Endodermal cell (in vitro differentiated cells): ENCODE measurements around the gene PFDN2. TPM values are rescaled to one million over a fixed set of nuclear protein-coding genes. Genes with fewer than 3 reads are reported as not detected.

Experiments
- DNase-seq: peaks from one replicate; pipeline ENCODE4 v3.0.0-alpha.2; 2017
- H3K27ac ChIP-seq: 2 replicates; pipeline ENCODE4 v1.5.1; 2013; ENCODE audit warnings: mild to moderate bottlenecking, low read depth, low read length, moderate library complexity
- H3K27me3 ChIP-seq: 2 replicates; pipeline ENCODE4 v1.6.1; 2013; ENCODE audit warnings: mild to moderate bottlenecking, low read length, moderate library complexity; ENCODE audit not compliant: insufficient read depth, control insufficient read depth, poor library complexity, severe bottlenecking
- H3K36me3 ChIP-seq: 2 replicates; pipeline ENCODE4 v1.7.0; 2013; ENCODE audit warnings: mild to moderate bottlenecking, low read length, moderate library complexity; ENCODE audit not compliant: control insufficient read depth, insufficient read depth
- H3K4me1 ChIP-seq: one replicate; pipeline ENCODE4 v1.7.0; 2013; ENCODE audit warnings: low read length; ENCODE audit not compliant: control insufficient read depth, insufficient read depth
- H3K4me3 ChIP-seq: 2 replicates; pipeline ENCODE4 v1.5.1; 2013; ENCODE audit warnings: mild to moderate bottlenecking, low read length, moderate library complexity
- H3K9ac ChIP-seq: 2 replicates; pipeline ENCODE4 v1.6.1; 2013; ENCODE audit warnings: mild to moderate bottlenecking, low read length, moderate library complexity; ENCODE audit not compliant: poor library complexity, severe bottlenecking; ENCODE audit errors: extremely low read depth
- H3K9me3 ChIP-seq: 2 replicates; pipeline ENCODE4 v1.6.1; 2013; ENCODE audit warnings: mild to moderate bottlenecking, low read length, moderate library complexity; ENCODE audit not compliant: control insufficient read depth
- H3K27ac Mint-ChIP-seq: 2 replicates; pipeline ENCODE4 v1.8.0; 2020; ENCODE audit warnings: mixed read lengths
- H3K27me3 Mint-ChIP-seq: 2 replicates; pipeline ENCODE4 v1.8.0; 2021; ENCODE audit warnings: mild to moderate bottlenecking, mixed read lengths; ENCODE audit not compliant: insufficient read depth
- H3K36me3 Mint-ChIP-seq: 2 replicates; pipeline ENCODE4 v1.8.0; 2020; ENCODE audit warnings: low read depth, mixed read lengths
- H3K4me1 Mint-ChIP-seq: 2 replicates; pipeline ENCODE4 v1.8.0; 2020; ENCODE audit warnings: mixed read lengths
- H3K4me3 Mint-ChIP-seq: 2 replicates; pipeline ENCODE4 v1.8.0; 2020; ENCODE audit warnings: mild to moderate bottlenecking, moderate library complexity, mixed read lengths
- H3K9me3 Mint-ChIP-seq: 2 replicates; pipeline ENCODE4 v1.8.0; 2020; ENCODE audit warnings: mild to moderate bottlenecking, mixed read lengths
- WGBS, 2 experiments: methylation state at CpG; one replicate each; pipeline versions ENCODE4 v1.1.5 to v1.1.7; 2013; ENCODE audit warnings: missing lambda C conversion rate in 2 of 2, mixed read lengths in 1 of 2; ENCODE audit not compliant: insufficient coverage in 1 of 2, insufficient read length in 1 of 2; 5-methylcytosine and 5-hydroxymethylcytosine counted together
- total RNA-seq, 2 donors: library from RNA; stranded (reverse); fragmentation: NEBNext Ultra II Directional in 1 of 2; extraction: Animal tissue kit (Norgen Biotek cat#: 25700) in 1 of 2; gene quantifications; 2 replicates in 1 of 2; 3 replicates in 1 of 2; pipeline ENCODE4 v1.2.1, GENCODE V29; 2021
- TF ChIP-seq, protein P1 (sequence below): fragments of 200-600 bp; sonication (generic); conservative IDR thresholded peaks from 2 replicates; pipeline ENCODE4 v1.5.0; 2021; ENCODE audit warnings: antibody characterized with exemption, mild to moderate bottlenecking

The PFDN2 gene
- total RNA-seq, 2 donors from 2014 or later, result 62.9 to 95.7 TPM

DNA sequence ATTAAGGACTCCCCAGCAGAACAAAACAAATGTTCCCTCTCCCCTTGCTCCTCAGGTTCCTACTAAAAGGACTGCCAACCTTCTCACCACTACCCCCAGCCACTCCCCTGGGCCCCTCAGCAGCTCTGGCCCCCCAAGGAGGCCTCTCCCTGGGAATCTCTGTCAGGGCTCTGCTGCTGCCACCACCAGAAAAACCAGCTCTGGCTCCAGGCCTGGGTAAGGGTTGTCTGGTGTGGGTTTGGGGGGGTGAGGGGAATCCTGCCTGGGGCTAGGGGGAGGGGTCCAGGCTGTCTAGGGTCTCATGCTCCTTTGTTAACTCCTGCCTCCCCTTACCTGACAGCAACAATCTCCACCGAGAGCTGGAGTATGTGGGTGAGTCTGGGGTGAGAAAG lies 33.2 kb downstream of the PFDN2 start:
- H3K4me3 ChIP-seq, result no peak overlapping the region
- Mint-ChIP-seq H3K36me3 (no peaks in the 10 kb centered on the region), H3K9me3 (no peaks in the 10 kb centered on the region), H3K4me1 (peaks cover 30% of the 10 kb centered on the region), H3K4me3 (no peak overlapping the region), H3K27ac (peak overlapping the region; percentile 80), H3K27me3 (peaks cover 2% of the 10 kb centered on the region)
- no peak for DNase-seq
- no peaks in the 10 kb centered on the region for H3K27me3 ChIP-seq
- TF ChIP-seq, protein P1, sequence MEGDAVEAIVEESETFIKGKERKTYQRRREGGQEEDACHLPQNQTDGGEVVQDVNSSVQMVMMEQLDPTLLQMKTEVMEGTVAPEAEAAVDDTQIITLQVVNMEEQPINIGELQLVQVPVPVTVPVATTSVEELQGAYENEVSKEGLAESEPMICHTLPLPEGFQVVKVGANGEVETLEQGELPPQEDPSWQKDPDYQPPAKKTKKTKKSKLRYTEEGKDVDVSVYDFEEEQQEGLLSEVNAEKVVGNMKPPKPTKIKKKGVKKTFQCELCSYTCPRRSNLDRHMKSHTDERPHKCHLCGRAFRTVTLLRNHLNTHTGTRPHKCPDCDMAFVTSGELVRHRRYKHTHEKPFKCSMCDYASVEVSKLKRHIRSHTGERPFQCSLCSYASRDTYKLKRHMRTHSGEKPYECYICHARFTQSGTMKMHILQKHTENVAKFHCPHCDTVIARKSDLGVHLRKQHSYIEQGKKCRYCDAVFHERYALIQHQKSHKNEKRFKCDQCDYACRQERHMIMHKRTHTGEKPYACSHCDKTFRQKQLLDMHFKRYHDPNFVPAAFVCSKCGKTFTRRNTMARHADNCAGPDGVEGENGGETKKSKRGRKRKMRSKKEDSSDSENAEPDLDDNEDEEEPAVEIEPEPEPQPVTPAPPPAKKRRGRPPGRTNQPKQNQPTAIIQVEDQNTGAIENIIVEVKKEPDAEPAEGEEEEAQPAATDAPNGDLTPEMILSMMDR, result no peak
- H3K27ac ChIP-seq, result no peak overlapping the region
- peaks cover 6% of the 10 kb centered on the region for H3K4me1 ChIP-seq
- H3K36me3 ChIP-seq, result no peaks in the 10 kb centered on the region
- no CpG with 5 or more reads among the region's 1 CpG for WGBS, 2 experiments
- H3K9me3 ChIP-seq, result no peaks in the 10 kb centered on the region
- no peak overlapping the region for H3K9ac ChIP-seq

DNA sequence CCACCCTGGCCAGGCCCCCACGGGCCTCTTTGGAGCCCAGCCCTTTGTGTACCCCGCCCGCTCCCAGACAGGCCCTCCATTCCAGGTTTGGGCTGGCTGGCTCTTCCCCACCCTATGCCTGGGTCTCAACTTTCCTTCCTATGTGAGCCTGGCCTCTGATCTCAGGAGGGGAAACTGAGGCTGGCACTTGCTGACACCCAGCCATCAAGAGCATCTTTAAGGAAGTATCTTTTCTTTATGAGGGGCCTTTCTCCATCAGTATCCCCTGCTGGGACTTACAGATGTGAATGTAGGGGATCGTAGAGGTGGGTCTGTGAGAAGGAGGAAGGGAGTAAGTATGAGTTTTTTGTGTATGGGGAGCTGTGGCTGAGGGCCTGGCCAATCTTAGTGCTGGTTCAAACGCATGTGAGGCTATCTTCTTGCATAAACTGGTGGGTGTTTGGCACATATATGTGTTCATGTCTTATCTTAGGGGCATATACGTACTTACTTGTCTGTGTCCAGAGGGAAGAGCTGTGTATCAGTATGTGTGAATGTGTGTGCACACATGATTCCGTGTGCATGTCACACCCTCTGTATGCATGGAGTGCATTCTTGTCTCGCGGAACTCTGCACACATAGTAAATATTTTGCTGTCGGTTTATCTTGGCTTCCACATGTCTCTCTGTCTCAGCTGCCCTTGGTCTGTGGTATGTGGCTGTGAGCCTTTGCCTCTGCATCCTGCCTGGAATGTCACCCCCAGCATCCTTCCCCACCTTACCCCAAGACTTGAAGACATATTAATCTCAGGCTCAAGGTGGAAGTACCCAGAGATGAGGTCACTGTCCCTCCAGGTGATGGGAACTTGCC lies 33.9 kb downstream of the PFDN2 start:
- Mint-ChIP-seq H3K27ac (peak overlapping the region; percentile 58), H3K4me1 (peaks cover 30% of the 10 kb centered on the region), H3K4me3 (no peak overlapping the region), H3K36me3 (no peaks in the 10 kb centered on the region), H3K27me3 (peaks cover 4% of the 10 kb centered on the region), H3K9me3 (no peaks in the 10 kb centered on the region)
- 91 to 92% methylated on average over 4 to 10 of the region's 10 CpGs for WGBS, 2 experiments
- no peak for DNase-seq
- no peaks in the 10 kb centered on the region for H3K27me3 ChIP-seq
- H3K9me3 ChIP-seq, result no peaks in the 10 kb centered on the region
- peaks cover 6% of the 10 kb centered on the region for H3K4me1 ChIP-seq
- H3K4me3 ChIP-seq, result no peak overlapping the region
- H3K36me3 ChIP-seq, result no peaks in the 10 kb centered on the region
- H3K27ac ChIP-seq, result no peak overlapping the region
- H3K9ac ChIP-seq, result no peak overlapping the region
- TF ChIP-seq, protein P1, result no peak

DNA sequence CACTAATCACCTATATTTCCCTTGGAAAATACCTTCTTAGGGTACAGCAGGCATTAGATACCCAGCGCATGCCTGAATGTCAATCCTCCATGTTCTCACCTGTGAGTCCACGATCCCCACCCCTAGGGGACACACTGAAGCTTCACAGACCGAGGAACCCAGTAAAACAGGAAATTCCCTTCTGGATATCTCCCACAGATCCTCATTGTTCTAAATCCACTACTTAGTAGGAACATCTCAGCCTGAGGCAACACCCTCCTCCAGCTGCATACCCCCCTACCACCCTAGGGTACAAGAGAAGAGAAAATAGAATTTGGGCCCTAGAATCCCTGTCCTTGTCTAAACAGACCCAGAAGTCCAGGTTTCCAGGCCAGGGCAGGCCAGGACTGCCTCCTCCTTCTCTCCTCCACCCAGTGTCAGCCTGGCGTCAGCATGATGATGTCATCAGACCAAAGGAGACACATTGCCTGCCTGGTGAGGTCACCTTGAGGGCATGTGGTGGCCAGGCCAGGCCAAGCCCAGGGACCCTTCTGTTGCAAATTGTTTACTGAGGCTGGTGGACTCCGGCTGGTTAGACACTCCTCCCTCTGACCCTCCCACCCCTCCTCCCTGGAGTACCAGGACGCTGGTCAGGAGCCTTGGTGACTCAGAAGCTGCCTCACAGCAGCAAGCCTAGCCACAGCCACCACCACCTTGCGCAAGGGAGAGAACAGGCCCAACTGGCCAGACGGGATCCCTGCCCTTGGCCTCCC lies 34.7 kb downstream of the PFDN2 start:
- DNase-seq, result peak; percentile 75
- WGBS, 2 experiments, result 75 to 87% methylated on average over 6 to 8 of the region's 8 CpGs
- no peak overlapping the region for H3K27ac ChIP-seq
- H3K27me3 ChIP-seq, result no peaks in the 10 kb centered on the region
- H3K27ac Mint-ChIP-seq, result peak overlapping the region; percentile 58
- H3K4me1 ChIP-seq, result peaks cover 6% of the 10 kb centered on the region
- H3K36me3 ChIP-seq, result no peaks in the 10 kb centered on the region
- no peak overlapping the region for H3K4me3 ChIP-seq
- H3K9ac ChIP-seq, result no peak overlapping the region
- no peak overlapping the region for H3K4me3 Mint-ChIP-seq
- no peaks in the 10 kb centered on the region for H3K36me3 Mint-ChIP-seq
- peaks cover 6% of the 10 kb centered on the region for H3K27me3 Mint-ChIP-seq
- H3K9me3 Mint-ChIP-seq, result no peaks in the 10 kb centered on the region
- H3K4me1 Mint-ChIP-seq, result peaks cover 30% of the 10 kb centered on the region
- H3K9me3 ChIP-seq, result no peaks in the 10 kb centered on the region
- TF ChIP-seq, protein P1, result peak; percentile 16
